Measurements from ENCODE around the gene PRLR.

DNA sequence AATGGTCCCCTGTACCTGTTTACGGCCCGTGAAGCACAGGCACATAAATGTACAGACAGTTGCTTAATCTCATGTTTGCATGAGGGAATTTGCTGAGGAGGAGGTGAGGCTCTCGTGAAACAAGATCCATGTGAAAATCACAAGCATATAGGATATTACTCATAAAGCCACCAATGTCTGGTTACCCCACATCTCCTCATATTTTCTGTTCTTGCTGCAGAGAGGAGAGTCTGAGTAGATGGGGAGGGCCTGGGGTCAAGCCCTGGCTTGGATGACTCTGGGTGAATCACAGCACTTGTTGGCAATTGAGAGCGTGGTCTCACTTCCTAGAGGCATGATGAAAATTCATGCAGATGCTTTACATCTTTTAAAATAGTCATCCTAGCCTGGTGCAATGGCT lies 183.5 kb downstream of the PRLR start:
- TF ChIP-seq, protein P1, sequence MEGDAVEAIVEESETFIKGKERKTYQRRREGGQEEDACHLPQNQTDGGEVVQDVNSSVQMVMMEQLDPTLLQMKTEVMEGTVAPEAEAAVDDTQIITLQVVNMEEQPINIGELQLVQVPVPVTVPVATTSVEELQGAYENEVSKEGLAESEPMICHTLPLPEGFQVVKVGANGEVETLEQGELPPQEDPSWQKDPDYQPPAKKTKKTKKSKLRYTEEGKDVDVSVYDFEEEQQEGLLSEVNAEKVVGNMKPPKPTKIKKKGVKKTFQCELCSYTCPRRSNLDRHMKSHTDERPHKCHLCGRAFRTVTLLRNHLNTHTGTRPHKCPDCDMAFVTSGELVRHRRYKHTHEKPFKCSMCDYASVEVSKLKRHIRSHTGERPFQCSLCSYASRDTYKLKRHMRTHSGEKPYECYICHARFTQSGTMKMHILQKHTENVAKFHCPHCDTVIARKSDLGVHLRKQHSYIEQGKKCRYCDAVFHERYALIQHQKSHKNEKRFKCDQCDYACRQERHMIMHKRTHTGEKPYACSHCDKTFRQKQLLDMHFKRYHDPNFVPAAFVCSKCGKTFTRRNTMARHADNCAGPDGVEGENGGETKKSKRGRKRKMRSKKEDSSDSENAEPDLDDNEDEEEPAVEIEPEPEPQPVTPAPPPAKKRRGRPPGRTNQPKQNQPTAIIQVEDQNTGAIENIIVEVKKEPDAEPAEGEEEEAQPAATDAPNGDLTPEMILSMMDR (conservative IDR thresholded peaks at IDR 0.05) = no peak
- TF ChIP-seq ZFX (IDR thresholded peaks at IDR 0.05) = no peak

All from C4-2B (cell line).